Fibroblast of skin of left biceps (primary cell): ENCODE data around the gene SCAPER.
A peak's percentile ranks its signal among the peaks of the same experiment; 100 is the strongest.
"Not testable (repeated sequence)": the region's sequence is repeated elsewhere in the genome, so short reads cannot be mapped to it uniquely, and the experiment has no call there.

Experiments used
- DNase-seq, 2 experiments: peaks; one replicate each; pipeline ENCODE4 v3.0.0-alpha.2; 2013; ENCODE audit warnings: low read depth in 2 of 2

Gene SCAPER

GRCh38 chr15:76492538-76492937 is 412.6 kb downstream of the SCAPER start:
- DNase-seq = no peak

- no peak for DNase-seq
Measured at GRCh38 chr15:76483752-76484151, 421.4 kb downstream of the SCAPER start.

- DNase-seq = no peak
Measured at GRCh38 chr15:76483018-76483417, 422.1 kb downstream of the SCAPER start.

- no peak for DNase-seq
Measured at GRCh38 chr15:76480267-76480666, 424.9 kb downstream of the SCAPER start.

GRCh38 chr15:76470691-76471090 is 434.4 kb downstream of the SCAPER start:
- peak; percentile 7 to 9 for DNase-seq

- no peak for DNase-seq
Measured at GRCh38 chr15:76468722-76469121, 436.4 kb downstream of the SCAPER start.

- no peak for DNase-seq
Measured at GRCh38 chr15:76467136-76467535, 438.0 kb downstream of the SCAPER start.

- DNase-seq = no peak
Measured at GRCh38 chr15:76465728-76466127, 439.4 kb downstream of the SCAPER start.

- no peak for DNase-seq
Measured at GRCh38 chr15:76464247-76464646, 440.9 kb downstream of the SCAPER start.

- peak; percentile 12 to 13 for DNase-seq
Measured at GRCh38 chr15:76460871-76461270, 444.3 kb downstream of the SCAPER start.

GRCh38 chr15:76460347-76460746 is 444.8 kb downstream of the SCAPER start:
- no peak for DNase-seq

- no peak for DNase-seq
Measured at GRCh38 chr15:76451540-76451939, 453.6 kb downstream of the SCAPER start.

- DNase-seq = no peak
Measured at GRCh38 chr15:76449455-76449854, 455.7 kb downstream of the SCAPER start.

GRCh38 chr15:76448755-76449154 is 456.4 kb downstream of the SCAPER start:
- DNase-seq = no peak

- no peak for DNase-seq
Measured at GRCh38 chr15:76447728-76448441, 457.3 kb downstream of the SCAPER start.

GRCh38 chr15:76440441-76440840 is 464.7 kb downstream of the SCAPER start:
- DNase-seq = no peak

- no peak for DNase-seq
Measured at GRCh38 chr15:76439542-76439941, 465.6 kb downstream of the SCAPER start.

GRCh38 chr15:76433798-76434400 is 471.2 kb downstream of the SCAPER start:
- DNase-seq = no peak

GRCh38 chr15:76433036-76433435 is 472.1 kb downstream of the SCAPER start:
- DNase-seq = not testable (repeated sequence)

GRCh38 chr15:76432604-76433003 is 472.5 kb downstream of the SCAPER start:
- DNase-seq = no peak

GRCh38 chr15:76431971-76432370 is 473.2 kb downstream of the SCAPER start:
- DNase-seq = no peak

GRCh38 chr15:76430711-76431110 is 474.4 kb downstream of the SCAPER start:
- not testable (repeated sequence) for DNase-seq

- no peak for DNase-seq
Measured at GRCh38 chr15:76429661-76430060, 475.5 kb downstream of the SCAPER start.

- DNase-seq = no peak
Measured at GRCh38 chr15:76426941-76427340, 478.2 kb downstream of the SCAPER start.
